Activated T-cell treated with anti-CD3 and anti-CD28 coated beads, Interleukin-2, amount 50 U/mL, for 4 hours (primary cell): ENCODE results near the gene RTN4R. TPM values are rescaled to one million over a fixed set of nuclear protein-coding genes. Genes with fewer than 3 reads are reported as not detected.
A peak's percentile ranks its signal among the peaks of the same experiment; 100 is the strongest.
"Not testable (repeated sequence)": the region's sequence is repeated elsewhere in the genome, so short reads cannot be mapped to it uniquely, and the experiment has no call there.

Source experiments
- ATAC-seq, 2 donors: fragments of 200-7000 bp; cut with Tn5 transposase; one replicate each; pipeline ENCODE4 v1.10.0; 2021
- DNase-seq: peaks from one replicate; pipeline ENCODE4 v3.0.0-alpha.2; 2020
- H3K27me3 Mint-ChIP-seq: one replicate; pipeline ENCODE4 v1.8.0; 2021; ENCODE audit warnings: low read depth, mixed read lengths
- H3K36me3 Mint-ChIP-seq: one replicate; pipeline ENCODE4 v1.8.0; 2022; ENCODE audit warnings: mixed read lengths; ENCODE audit not compliant: insufficient read depth
- H3K4me1 Mint-ChIP-seq: one replicate; pipeline ENCODE4 v1.8.0; 2021; ENCODE audit warnings: low read depth, mixed read lengths
- H3K4me3 Mint-ChIP-seq: one replicate; pipeline ENCODE4 v1.8.0; 2021; ENCODE audit warnings: mild to moderate bottlenecking, moderate library complexity, mixed read lengths
- H3K9me3 Mint-ChIP-seq: one replicate; pipeline ENCODE4 v1.8.0; 2021; ENCODE audit warnings: mixed read lengths
- total RNA-seq, 3 donors: library from RNA; stranded (reverse); gene quantifications; one replicate each; pipeline ENCODE4 v1.2.1, GENCODE V29; 2021

The RTN4R gene
- total RNA-seq, 3 donors from 2014 or later = 0.89 to 1.4 (median 1.0) TPM

DNA sequence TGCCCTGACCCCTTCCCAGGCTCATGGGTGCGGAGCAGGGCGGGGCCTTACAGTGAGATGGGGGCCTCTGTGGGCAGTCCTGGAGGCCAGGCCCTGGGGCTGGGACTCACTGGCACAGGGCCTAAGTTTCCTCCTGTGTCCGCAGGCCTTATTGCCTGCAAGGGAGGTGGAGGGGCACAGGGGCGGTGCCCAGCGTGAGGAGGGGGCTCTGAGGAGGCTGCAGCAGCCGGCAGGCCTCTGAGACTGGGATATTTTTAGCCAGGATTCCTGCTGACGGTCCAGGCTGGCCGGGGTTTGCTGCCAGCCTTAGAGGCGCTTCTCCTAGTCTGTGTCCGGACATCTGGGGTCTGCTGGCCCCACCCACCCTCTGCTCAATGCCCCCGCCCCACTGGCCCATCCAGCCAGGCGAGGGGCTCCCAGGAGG lies 5.7 kb upstream of the RTN4R start:
- Mint-ChIP-seq H3K4me1 (peaks cover under 1% of the 10 kb centered on the region), H3K9me3 (no peaks in the 10 kb centered on the region), H3K4me3 (no peak overlapping the region), H3K36me3 (no peaks in the 10 kb centered on the region), H3K27me3 (no peaks in the 10 kb centered on the region)
- no peak for DNase-seq
- ATAC-seq = no peak

DNA sequence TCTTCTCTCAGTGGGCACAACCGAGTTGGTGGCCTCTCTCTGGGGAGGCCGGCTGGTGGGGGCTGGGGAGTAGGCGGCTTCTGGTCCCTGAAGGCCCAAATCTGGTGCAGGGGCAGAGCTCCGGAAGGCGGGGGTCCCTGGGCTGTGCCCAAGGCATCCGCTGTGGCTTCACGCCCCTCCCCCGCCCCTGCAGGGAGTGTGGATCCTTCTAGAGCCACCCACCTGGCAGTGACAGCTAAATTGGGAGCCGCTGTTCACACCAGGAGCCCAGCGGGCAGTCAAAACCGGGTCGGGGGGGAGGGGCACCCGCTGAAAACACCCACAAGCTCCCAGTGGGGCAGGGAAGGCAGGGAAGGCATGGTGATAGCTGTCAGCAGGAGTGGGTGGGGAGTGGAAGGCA lies 4.6 kb upstream of the RTN4R start:
- H3K9me3 Mint-ChIP-seq = no peaks in the 10 kb centered on the region
- H3K4me1 Mint-ChIP-seq = peaks cover 2% of the 10 kb centered on the region
- H3K36me3 Mint-ChIP-seq = no peaks in the 10 kb centered on the region
- DNase-seq = no peak
- no peaks in the 10 kb centered on the region for H3K27me3 Mint-ChIP-seq
- H3K4me3 Mint-ChIP-seq = no peak overlapping the region
- ATAC-seq = no peak

DNA sequence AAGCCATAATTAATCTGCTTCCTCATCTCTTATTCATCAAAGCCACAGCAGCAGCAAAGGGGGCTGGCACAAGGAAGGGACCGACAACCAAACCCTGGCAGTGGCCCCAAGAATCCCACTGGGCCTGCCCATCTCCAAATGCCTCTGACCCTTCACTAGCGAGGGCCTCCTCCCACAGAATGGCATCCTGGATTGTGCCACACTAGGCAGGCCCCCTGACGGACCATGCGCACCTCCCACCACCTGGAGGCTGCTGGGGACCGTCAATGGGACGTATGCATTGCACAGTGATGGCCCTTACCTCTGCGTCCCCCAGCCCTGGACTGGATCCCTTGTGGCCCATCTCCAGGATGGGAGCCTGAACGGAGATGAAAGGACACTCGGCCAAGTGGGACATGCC lies 4.1 kb upstream of the RTN4R start:
- ATAC-seq (no peak), DNase-seq (no peak)
- no peaks in the 10 kb centered on the region for H3K27me3 Mint-ChIP-seq
- H3K4me1 Mint-ChIP-seq = peaks cover 2% of the 10 kb centered on the region
- H3K36me3 Mint-ChIP-seq = no peaks in the 10 kb centered on the region
- no peak overlapping the region for H3K4me3 Mint-ChIP-seq
- no peaks in the 10 kb centered on the region for H3K9me3 Mint-ChIP-seq

DNA sequence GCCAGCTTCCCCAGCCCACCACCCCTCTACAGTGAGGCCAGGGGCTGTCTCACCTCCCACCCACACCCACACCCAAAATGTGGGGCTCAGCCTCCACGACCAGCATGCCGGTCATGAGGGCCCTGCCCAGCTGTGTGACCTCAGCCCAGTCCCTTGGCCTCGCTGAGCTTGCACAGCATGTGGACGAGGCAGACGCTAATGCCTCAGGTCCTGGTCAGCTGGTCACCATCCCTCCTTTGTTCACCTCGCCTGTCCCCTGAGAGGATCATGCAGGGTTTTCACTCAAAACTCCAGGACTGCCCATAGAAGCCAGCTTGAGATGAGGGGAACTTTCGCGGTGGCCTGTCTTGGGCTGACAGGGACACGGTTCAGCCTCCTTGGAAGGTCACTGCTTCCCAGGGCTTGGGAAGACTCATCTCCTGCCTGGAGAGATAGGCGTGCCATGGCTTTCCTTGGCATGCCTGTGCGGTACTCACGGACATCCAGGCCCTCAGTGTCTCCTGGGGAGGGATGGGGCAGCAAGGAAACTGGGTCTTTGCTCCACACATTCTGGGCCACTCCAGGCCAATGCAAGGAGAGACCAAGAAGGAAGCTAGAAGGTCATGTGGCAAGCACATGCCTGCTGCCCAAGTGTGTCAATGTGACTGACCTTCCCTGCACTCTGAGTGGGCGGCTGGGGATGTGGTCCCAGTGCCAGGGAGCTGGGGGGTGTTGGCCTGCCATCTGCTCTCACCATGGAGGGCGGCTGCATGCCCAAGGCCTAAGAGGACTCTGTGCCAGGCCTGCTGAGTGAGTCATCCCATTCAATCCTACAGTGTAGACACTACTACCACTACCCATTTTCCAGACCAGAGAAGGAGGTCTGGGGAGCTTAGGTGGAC lies 3.2 kb upstream of the RTN4R start:
- no peaks in the 10 kb centered on the region for H3K9me3 Mint-ChIP-seq
- no peak overlapping the region for H3K4me3 Mint-ChIP-seq
- peaks cover 5% of the 10 kb centered on the region for H3K4me1 Mint-ChIP-seq
- H3K36me3 Mint-ChIP-seq = no peaks in the 10 kb centered on the region
- DNase-seq (no peak), ATAC-seq (no peak)
- H3K27me3 Mint-ChIP-seq = no peaks in the 10 kb centered on the region

DNA sequence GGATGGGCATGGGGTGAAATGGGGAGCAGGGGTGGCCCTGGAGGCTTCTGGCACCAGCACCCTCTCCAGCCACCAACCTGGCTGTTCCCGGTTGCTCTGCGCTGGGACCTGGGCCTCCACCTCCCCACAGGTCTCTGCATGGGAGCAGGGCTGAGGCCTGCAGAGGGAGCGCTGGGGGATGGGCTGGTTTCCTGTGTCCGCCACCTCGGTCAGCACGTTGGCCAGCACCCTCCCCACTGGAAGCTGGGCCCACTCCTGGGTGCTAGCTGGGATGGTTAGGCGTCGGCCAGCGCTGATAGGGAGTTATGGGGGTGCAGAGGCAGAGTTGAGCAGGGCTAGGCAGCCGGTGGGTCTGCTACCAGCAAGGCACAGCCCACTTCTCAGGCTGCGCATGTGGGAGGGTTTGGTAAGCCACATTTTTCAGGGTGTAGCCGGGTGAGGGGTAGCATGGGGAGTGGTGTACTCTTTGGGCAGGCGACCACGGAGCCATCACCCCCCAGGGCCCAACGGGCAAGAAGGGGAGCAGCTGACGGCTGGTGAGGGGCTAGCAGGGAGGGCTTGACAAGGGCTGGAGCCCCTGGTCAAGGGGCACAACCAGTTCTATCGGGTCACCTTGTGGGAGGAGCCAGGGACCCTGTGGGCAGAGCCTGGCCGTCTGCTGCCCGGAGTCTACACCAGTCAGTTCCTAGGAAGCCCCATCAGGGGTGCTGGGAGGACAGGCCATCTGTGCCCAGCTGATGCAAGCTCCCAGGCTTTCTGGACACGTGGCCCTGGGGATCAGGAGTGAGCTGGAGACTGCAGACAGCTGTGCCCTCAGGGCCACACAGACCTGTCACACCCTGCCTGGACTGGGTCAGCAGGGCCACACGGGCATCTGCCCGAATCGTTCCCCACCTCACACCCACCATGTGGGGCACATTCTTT lies 2.3 kb upstream of the RTN4R start:
- not testable (repeated sequence) for H3K27me3 Mint-ChIP-seq, H3K4me3 Mint-ChIP-seq, H3K4me1 Mint-ChIP-seq, H3K36me3 Mint-ChIP-seq, DNase-seq, H3K9me3 Mint-ChIP-seq, ATAC-seq

DNA sequence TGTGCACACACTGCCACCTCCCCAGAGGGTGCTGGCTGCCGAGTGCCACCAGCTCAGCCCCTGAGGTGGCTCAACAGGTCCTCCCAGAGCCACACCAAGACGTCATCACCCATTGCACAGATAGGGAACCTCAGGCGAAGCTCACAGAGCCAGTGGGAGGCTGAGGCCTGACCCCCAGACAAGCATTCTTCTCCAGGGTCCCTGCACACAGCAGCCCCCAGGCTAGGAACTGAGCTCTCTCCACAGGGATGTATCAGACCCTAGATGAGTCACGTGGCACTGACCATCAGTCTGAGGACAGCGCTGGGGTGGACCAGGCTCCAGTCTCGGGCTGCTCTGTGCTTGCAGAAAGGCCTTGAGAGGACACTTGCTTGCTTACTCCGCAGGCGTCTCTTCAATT lies 1.6 kb upstream of the RTN4R start:
- DNase-seq, H3K4me1 Mint-ChIP-seq, H3K27me3 Mint-ChIP-seq, ATAC-seq, H3K36me3 Mint-ChIP-seq, H3K9me3 Mint-ChIP-seq: not testable (repeated sequence)
- peak overlapping the region; percentile 19 for H3K4me3 Mint-ChIP-seq

DNA sequence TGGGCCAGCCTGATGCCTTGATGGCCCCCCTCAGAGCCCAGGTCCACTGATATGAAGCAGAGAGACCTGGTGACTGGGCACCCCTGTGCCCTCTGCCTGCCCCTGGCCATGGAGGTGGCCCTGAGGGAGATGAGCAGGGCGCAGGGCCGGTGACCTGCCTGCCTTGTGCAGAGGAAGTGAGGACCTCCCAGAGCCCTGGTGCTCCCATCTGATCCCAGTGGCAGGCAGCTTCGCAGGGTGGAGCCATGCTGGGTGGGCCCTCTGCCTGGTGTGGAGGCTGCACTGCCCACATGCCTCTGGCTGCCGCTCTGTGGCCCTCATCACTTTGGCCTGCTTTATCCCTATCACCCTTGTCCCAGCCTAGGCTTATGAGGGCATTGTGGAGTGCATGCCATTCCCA lies 1.1 kb upstream of the RTN4R start:
- H3K4me1 Mint-ChIP-seq, H3K27me3 Mint-ChIP-seq, H3K4me3 Mint-ChIP-seq, H3K36me3 Mint-ChIP-seq, DNase-seq, ATAC-seq, H3K9me3 Mint-ChIP-seq: not testable (repeated sequence)

DNA sequence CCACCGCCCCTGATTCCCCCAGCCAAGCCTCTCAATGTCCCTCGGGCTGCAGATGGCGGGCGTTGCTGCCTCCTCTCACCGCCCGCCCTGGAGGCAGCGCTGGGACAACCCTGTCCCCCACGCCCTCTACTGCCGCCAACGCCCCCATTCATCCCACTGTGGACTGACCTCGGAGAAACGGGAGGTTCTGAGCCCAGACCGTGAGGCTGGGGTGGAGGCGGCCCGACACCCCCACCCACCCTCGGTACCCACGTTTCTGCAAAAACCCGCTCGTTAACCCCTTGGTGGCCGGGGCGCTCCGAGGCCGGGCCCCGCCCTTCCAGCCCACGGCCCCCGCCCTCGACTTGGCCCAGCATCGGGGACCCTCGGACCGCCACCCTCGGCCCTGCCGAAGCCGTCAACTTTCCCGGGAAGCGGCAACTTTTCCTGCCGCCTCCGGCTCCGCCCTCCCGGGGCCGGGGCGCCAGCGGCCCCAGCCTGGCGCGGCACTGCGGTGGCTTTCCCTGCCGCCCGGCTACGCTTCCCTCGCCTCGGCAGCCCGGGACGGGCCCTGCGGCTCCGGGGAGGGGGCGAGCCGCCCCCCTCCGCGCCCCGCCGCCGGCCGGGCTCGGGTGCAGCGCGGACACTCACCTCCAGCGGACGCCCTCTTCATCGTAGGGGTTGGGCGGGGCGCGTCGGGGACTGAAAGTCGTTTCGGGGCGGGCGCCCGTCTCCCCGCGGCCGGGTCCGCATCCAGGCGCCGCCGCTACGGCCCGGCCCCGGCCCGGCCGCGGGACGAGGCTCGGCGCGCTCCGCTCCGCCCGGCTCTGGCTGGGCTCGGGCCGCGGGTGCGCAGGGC lies 458 bp downstream of the RTN4R start:
- no peaks in the 10 kb centered on the region for H3K36me3 Mint-ChIP-seq
- DNase-seq = no peak
- H3K4me1 Mint-ChIP-seq = peaks cover 5% of the 10 kb centered on the region
- ATAC-seq = peak in 1 of 2 donors; percentile 9
- H3K9me3 Mint-ChIP-seq = no peaks in the 10 kb centered on the region
- H3K27me3 Mint-ChIP-seq = no peaks in the 10 kb centered on the region
- H3K4me3 Mint-ChIP-seq = peak overlapping the region; percentile 62

DNA sequence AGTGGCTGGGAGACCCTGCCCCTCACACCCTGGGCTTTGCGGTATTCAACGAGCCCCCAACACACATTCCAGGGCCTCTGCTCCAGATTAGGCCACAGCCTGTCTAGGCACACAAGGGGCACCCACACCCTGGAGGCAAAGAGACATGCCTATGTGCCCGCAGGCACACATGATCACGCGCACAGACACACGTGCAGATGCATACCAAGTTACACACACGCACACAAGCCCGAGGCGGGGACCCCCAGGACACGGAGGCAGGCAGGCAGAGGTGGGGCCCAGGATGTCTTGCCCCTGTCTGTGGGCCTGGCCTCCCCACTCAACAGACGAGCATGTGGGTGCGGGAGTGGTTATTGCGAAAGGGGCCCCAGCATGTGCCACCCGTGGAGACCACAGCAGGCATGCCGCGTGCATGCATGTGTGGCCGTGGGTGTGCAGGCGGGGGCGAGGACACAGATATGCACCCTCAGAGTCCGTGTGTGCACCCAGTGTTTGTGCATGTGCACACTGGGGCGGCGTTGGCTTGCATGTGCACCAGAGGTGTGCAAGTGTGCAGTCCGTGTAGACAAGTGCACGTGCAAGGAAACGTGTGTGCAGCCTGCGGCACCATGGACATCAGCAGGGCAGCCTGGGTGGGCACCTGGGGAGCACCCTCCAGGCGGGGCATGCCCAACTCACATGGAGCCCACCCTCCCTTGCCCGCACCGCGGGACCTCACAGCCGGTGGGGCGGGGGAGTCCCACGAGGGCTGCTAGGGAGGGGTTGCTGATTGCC lies 1.3 kb downstream of the RTN4R start:
- not testable (repeated sequence) for H3K9me3 Mint-ChIP-seq, H3K36me3 Mint-ChIP-seq, ATAC-seq, H3K4me1 Mint-ChIP-seq, DNase-seq, H3K27me3 Mint-ChIP-seq
- peak overlapping the region; percentile 62 for H3K4me3 Mint-ChIP-seq

DNA sequence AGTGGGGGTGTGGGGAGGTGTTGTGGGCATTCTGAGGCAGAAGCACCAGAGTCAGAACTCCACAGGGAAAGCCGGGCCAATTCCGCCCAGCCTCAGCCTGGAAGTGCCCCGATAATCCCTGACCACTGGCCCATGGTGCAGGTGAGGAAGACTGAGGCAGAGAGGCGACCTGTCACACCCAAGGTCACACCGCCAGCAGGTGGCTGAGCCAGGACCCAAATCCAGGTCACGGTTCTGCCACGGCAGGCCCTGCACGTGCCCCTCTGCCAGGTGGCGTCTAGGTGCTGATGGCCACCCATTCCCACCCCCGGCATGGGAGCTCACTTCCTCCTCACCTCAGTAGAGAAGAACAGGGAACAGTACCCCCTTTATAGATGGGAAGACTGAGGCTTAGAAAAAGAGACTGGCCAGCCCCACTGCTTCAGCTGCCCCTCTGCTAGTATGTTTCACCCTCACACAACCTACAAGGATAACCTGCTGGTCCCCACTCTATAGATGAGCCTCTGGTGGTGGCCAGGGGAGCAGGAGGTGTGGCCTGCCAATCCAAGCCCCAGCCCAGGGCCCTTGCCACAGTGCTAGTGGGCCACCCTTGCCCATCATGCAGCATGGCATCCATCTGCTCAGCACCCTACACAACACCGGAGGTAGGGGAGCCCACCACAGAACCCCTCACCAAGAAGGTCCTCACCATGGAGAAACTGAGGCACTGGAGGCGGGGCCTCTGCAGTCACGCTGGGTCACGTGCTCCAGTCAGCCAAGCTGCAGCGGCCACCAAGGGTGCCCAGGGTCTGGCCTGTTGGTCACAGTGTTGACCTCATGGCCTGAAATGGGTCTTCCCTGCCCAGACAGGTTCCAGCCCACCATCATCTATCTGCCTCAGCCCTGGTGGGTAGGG lies 2.1 kb downstream of the RTN4R start:
- not testable (repeated sequence) for H3K27me3 Mint-ChIP-seq

DNA sequence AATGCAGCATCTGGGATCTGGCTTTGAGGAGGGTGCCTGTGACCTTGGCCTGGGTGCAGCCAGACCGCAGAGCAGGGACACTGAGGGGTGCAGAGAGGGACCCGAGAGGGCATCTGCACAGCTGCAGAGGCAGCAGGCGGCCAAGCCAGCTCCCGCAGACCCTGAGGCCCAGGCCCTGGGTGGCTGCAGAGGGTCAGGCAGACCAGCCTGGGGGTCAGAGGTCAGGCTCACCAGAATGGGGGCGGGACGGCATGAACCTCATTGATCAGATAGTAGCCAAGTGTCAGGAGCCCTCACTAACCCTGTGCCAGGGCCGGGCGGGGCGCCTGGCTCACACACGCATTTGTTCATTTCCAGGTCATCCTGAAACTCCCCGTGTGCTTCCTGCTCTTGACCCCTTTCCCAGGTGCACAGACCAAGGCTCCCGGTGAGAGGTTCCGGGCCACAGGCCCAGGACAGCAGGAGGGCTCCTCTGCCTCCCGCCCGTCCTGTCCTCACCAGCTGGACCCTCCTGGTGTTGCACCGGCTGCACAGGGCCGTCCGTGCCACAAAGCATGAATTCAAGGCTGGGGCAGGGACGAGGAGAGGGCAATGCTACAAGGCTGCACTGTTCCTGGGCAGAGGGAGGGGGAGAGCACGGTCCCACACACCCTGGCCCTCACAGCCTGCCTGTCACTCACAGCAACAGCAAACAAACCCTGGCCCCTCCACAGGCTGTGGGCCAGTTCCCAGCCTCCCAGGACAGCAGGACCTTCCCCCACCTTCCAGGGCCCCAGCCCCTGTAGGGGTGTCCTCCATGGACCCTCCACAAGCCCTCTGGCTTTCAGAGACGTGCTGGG lies 3.3 kb downstream of the RTN4R start:
- Mint-ChIP-seq H3K9me3 (no peaks in the 10 kb centered on the region), H3K4me3 (no peak overlapping the region), H3K4me1 (peaks cover 5% of the 10 kb centered on the region)

More for the DNA sequence above, 2.1 kb downstream of the RTN4R start:
- H3K4me1 Mint-ChIP-seq, H3K9me3 Mint-ChIP-seq, ATAC-seq, DNase-seq, H3K36me3 Mint-ChIP-seq: not testable (repeated sequence)
- peak overlapping the region; percentile 62 for H3K4me3 Mint-ChIP-seq

More for the DNA sequence above, 3.3 kb downstream of the RTN4R start:
- Mint-ChIP-seq H3K27me3 (no peaks in the 10 kb centered on the region), H3K36me3 (no peaks in the 10 kb centered on the region)
- no peak for DNase-seq
- ATAC-seq = no peak
